ENCODE results near the gene PTPN23. TPM values are rescaled to one million over a fixed set of nuclear protein-coding genes. Genes with fewer than 3 reads are reported as not detected.

PTPN23 gene
- total and polyA plus RNA-seq, 2 of the 8 experiments (the other 6 are each of a cell fraction or from before 2014, with no cell fraction given) = 2.9 to 46.7 TPM

- TF ChIP-seq RAD21 (IDR thresholded peaks at IDR 0.05 in 1 of 2, conservative IDR thresholded peaks at IDR 0.05 in 1 of 2; ENCODE audit: low read depth in 2 of 2, low read length in 2 of 2) (peak; percentile 57 to 66), EZH2 (IDR thresholded peaks at IDR 0.05; ENCODE audit: low read depth, low read length, severe bottlenecking) (no peak), RXRA (IDR thresholded peaks at IDR 0.05; ENCODE audit: insufficient read depth, low read depth, low read length) (no peak), ATF2 (IDR thresholded peaks at IDR 0.05; ENCODE audit: low read length) (no peak)
Measured at GRCh38 chr3:47370887-47371697, 9.7 kb upstream of the PTPN23 start (continued).
